Brain microvascular endothelial cell (primary cell): ENCODE measurements around the gene LPIN3.

Experiments used
- DNase-seq: peaks from one replicate; pipeline ENCODE4 v3.0.0-alpha.2; 2020
- H3K27ac ChIP-seq: fragments of 250-450 bp; sonication (Bioruptor Pico); 2 replicates; pipeline ENCODE4 v1.5.1; 2020; ENCODE audit warnings: mild to moderate bottlenecking, moderate library complexity
- H3K27me3 ChIP-seq: fragments of 250-450 bp; sonication (Bioruptor Pico); replicated peaks from 2 replicates; pipeline ENCODE4 v1.5.1; 2020; ENCODE audit warnings: mild to moderate bottlenecking
- H3K36me3 ChIP-seq: fragments of 250-450 bp; sonication (Bioruptor Pico); replicated peaks from 2 replicates; pipeline ENCODE4 v1.5.1; 2020; ENCODE audit warnings: mild to moderate bottlenecking
- H3K4me3 ChIP-seq: 2 replicates; pipeline ENCODE4 v1.5.1; 2011; ENCODE audit warnings: low read depth, mild to moderate bottlenecking, control low read depth, low read length, moderate library complexity
- CTCF ChIP-seq: IDR thresholded peaks from 2 replicates; pipeline ENCODE4 v1.5.1; 2011; ENCODE audit warnings: low read depth, mild to moderate bottlenecking, moderate library complexity, low read length, control low read depth, inconsistent platforms; ENCODE audit errors: missing control alignments
- in situ Hi-C: cut with HindIII; loops from 2 replicates; pipeline ENCODE4 v1.10.0; 2017; ENCODE audit warnings: low sequenced_read_pairs, low pct_ligation_motif_present

Gene LPIN3

GRCh38 chr20:41373931-41374920 is 33.6 kb downstream of the LPIN3 start:
- Histone ChIP-seq H3K27me3 (no peaks in the 10 kb centered on the region), H3K27ac (no peak overlapping the region), H3K36me3 (no peaks in the 10 kb centered on the region), H3K4me3 (no peak overlapping the region)
- in situ Hi-C loops = no loop called here
- no peak for DNase-seq
- TF ChIP-seq CTCF = no peak

GRCh38 chr20:41375846-41376245 is 35.2 kb downstream of the LPIN3 start:
- no peak for DNase-seq
- Histone ChIP-seq H3K27me3 (no peaks in the 10 kb centered on the region), H3K4me3 (no peak overlapping the region), H3K27ac (no peak overlapping the region), H3K36me3 (no peaks in the 10 kb centered on the region)
- TF ChIP-seq CTCF = no peak
- in situ Hi-C loops = no loop called here

GRCh38 chr20:41376349-41376748 is 35.7 kb downstream of the LPIN3 start:
- Histone ChIP-seq H3K4me3 (no peak overlapping the region), H3K27me3 (no peaks in the 10 kb centered on the region), H3K27ac (no peak overlapping the region), H3K36me3 (no peaks in the 10 kb centered on the region)
- in situ Hi-C loops = no loop called here
- no peak for DNase-seq
- TF ChIP-seq CTCF = no peak

DNA sequence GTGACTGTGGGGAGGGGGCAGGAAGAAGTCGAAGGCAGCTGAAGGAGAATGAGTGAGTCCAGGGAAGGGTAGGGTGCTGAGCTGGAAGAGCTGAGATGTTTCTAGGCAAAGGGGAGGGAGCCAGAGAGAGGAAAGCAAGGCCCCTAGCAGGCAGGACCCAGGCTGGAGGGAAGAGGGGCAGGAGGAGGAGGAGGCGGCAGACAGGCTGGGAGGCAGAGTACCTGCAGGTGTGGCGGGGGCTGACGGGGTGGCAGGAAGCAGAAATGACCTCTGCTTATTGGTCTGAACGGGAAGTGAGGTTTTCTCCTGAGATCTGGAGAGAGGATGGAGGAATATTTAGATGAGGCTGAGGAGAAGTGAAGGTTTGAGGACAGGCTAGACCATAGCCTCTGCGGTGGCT is 36.7 kb downstream of the LPIN3 start:
- H3K4me3 ChIP-seq = no peak overlapping the region
- in situ Hi-C loops = no loop called here
- no peak for TF ChIP-seq CTCF
- no peaks in the 10 kb centered on the region for H3K27me3 ChIP-seq
- no peak overlapping the region for H3K27ac ChIP-seq
- DNase-seq = no peak
- no peaks in the 10 kb centered on the region for H3K36me3 ChIP-seq

- no peak overlapping the region for H3K27ac ChIP-seq
- in situ Hi-C loops = no loop called here
- no peak for TF ChIP-seq CTCF
- no peaks in the 10 kb centered on the region for H3K36me3 ChIP-seq
- no peak for DNase-seq
- no peak overlapping the region for H3K4me3 ChIP-seq
- H3K27me3 ChIP-seq = no peaks in the 10 kb centered on the region
Observed at GRCh38 chr20:41379551-41379950, 38.9 kb downstream of the LPIN3 start.
